Caco-2 (cell line): ENCODE measurements around the gene CCL26. TPM values are rescaled to one million over a fixed set of nuclear protein-coding genes. Genes with fewer than 3 reads are reported as not detected.

Source experiments
- BruUV-seq: library from RNA; stranded (reverse); fragments of 400-500 nt; replicated peaks from 2 replicates; lab custom pipeline; 2021; lab: Mats Ljungman, UMichigan
- CTCF ChIA-PET: fragments of 300-600 bp; sonication (Branson Sonifier 250); formaldehyde crosslinking; loops from one replicate; lab custom pipeline; 2022; ENCODE audit warnings: antibody characterized with exemption; lab: Charles Lee
- POLR2A ChIA-PET: fragments of 300-600 bp; sonication (Branson Sonifier 250); formaldehyde crosslinking; loops from one replicate; lab custom pipeline; 2022; ENCODE audit warnings: antibody characterized with exemption; lab: Charles Lee
- DNase-seq, 2 experiments: peaks; one replicate each; pipeline versions ENCODE4 v3.0.0 to v3.0.0-alpha.2; 2020 to 2022
- H3K27me3 ChIP-seq: replicated peaks from 2 replicates; pipeline ENCODE4 v1.6.0; 2011; ENCODE audit warnings: low read length; ENCODE audit not compliant: control insufficient read depth, insufficient read depth
- H3K36me3 ChIP-seq: 2 replicates; pipeline ENCODE4 v1.5.1; 2011; ENCODE audit warnings: low read length; ENCODE audit not compliant: control insufficient read depth, insufficient read depth
- H3K4me1 ChIP-seq: fragments of 250-450 bp; sonication (Bioruptor Pico); 2 replicates; pipeline ENCODE4 v1.5.1; 2020; ENCODE audit warnings: mild to moderate bottlenecking
- H3K4me3 ChIP-seq: 2 replicates; pipeline ENCODE4 v1.5.1; 2011; ENCODE audit warnings: low read depth, mild to moderate bottlenecking, control low read depth, low read length
- H3K9me3 ChIP-seq: fragments of 250-450 bp; sonication (Bioruptor Pico); 2 replicates; pipeline ENCODE4 v1.5.1; 2020; ENCODE audit warnings: mild to moderate bottlenecking, moderate library complexity
- H3K27ac Mint-ChIP-seq: one replicate; pipeline ENCODE4 v1.8.0; 2022; ENCODE audit warnings: mixed read lengths; ENCODE audit not compliant: unreplicated experiment
- H3K27me3 Mint-ChIP-seq: one replicate; pipeline ENCODE4 v1.8.0; 2022; ENCODE audit warnings: mixed read lengths; ENCODE audit not compliant: insufficient read depth, unreplicated experiment
- H3K36me3 Mint-ChIP-seq: one replicate; pipeline ENCODE4 v1.8.0; 2022; ENCODE audit warnings: mild to moderate bottlenecking, mixed read lengths; ENCODE audit not compliant: insufficient read depth, unreplicated experiment
- H3K4me1 Mint-ChIP-seq: one replicate; pipeline ENCODE4 v1.8.0; 2022; ENCODE audit warnings: low read depth, mixed read lengths; ENCODE audit not compliant: unreplicated experiment
- H3K4me3 Mint-ChIP-seq: one replicate; pipeline ENCODE4 v1.8.0; 2022; ENCODE audit warnings: mild to moderate bottlenecking, moderate library complexity, mixed read lengths; ENCODE audit not compliant: unreplicated experiment
- H3K9me3 Mint-ChIP-seq: one replicate; pipeline ENCODE4 v1.8.0; 2022; ENCODE audit warnings: mixed read lengths; ENCODE audit not compliant: unreplicated experiment
- intact Hi-C: fragments of 100-400 bp; cut with micrococcal nuclease; formaldehyde crosslinking; loops from one replicate; pipeline ENCODE4 v1.10.0; 2022; ENCODE audit not compliant: unreplicated experiment
- total RNA-seq: library from RNA; stranded (reverse); gene quantifications from 2 replicates; pipeline ENCODE4 v1.2.3, GENCODE V29; 2022
- TF ChIP-seq, protein P1 (sequence below), 2 experiments: fragments of 200-600 bp in 1 of 2; IDR thresholded peaks; 1 replicate in 1 of 2; 2 replicates in 1 of 2; pipeline versions ENCODE4 v1.5.1 to v1.8.0; 2011 to 2022; ENCODE audit warnings: antibody characterized with exemption in 1 of 2, control low read depth in 1 of 2, inconsistent platforms in 1 of 2, low read depth in 1 of 2, low read length in 1 of 2, mild to moderate bottlenecking in 1 of 2, moderate library complexity in 1 of 2; ENCODE audit not compliant: insufficient read depth in 1 of 2, severe bottlenecking in 1 of 2, unreplicated experiment in 1 of 2

Gene CCL26
- total RNA-seq, 1 experiment from 2014 or later: not detected

DNA sequence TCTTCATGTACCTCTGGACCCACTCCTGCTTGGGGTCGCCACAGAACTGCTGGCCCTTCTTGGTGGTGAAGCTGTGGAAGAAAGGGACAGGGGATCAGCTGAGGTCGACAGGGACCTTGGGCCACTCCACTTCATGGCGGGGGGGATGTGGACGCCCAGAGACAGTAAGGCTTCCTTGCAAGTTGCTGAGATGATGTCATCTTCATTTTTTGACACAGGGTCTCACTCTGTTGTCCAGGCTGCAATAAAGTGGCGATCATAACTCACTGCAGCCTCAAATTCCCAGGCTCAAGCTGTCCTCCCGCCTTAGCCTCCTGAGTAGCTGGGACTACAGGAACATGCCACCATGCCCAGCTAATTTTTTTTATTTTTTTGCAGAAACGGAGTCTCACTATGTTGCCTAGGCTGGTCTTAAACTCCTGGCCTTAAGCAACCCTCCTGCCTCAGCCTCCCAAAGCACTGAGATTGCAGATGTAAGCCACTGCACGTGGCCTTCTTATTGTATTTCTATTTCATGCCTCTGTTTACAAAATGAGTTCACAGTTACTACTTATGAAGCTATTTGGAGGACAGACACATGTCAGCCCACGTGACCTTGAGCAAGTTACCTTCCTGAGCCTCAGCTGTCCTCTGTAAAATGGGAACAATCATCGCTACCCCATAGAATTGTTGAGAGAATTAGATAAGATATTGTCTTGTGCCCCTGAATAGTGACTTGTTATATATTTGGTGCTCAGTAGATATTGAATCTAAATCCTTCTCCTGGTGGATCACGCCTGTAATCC lies 40.1 kb upstream of the CCL26 start:
- TF ChIP-seq, protein P1, sequence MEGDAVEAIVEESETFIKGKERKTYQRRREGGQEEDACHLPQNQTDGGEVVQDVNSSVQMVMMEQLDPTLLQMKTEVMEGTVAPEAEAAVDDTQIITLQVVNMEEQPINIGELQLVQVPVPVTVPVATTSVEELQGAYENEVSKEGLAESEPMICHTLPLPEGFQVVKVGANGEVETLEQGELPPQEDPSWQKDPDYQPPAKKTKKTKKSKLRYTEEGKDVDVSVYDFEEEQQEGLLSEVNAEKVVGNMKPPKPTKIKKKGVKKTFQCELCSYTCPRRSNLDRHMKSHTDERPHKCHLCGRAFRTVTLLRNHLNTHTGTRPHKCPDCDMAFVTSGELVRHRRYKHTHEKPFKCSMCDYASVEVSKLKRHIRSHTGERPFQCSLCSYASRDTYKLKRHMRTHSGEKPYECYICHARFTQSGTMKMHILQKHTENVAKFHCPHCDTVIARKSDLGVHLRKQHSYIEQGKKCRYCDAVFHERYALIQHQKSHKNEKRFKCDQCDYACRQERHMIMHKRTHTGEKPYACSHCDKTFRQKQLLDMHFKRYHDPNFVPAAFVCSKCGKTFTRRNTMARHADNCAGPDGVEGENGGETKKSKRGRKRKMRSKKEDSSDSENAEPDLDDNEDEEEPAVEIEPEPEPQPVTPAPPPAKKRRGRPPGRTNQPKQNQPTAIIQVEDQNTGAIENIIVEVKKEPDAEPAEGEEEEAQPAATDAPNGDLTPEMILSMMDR (IDR thresholded peaks at IDR 0.05; ENCODE audit: insufficient read depth in 1 of 2, low read depth in 1 of 2, low read length in 1 of 2, severe bottlenecking in 1 of 2, unreplicated experiment in 1 of 2): no peak
- H3K9me3 ChIP-seq: peaks cover 14% of the 10 kb centered on the region
- no peaks in the 10 kb centered on the region for H3K4me1 ChIP-seq
- no peaks in the 10 kb centered on the region for H3K27me3 ChIP-seq
- Mint-ChIP-seq H3K27ac (no peak overlapping the region), H3K4me1 (no peaks in the 10 kb centered on the region), H3K4me3 (no peak overlapping the region), H3K27me3 (peaks cover 2% of the 10 kb centered on the region), H3K9me3 (peaks cover 13% of the 10 kb centered on the region), H3K36me3 (no peaks in the 10 kb centered on the region)
- H3K4me3 ChIP-seq: no peak overlapping the region
- BruUV-seq: no TSS peak
- CTCF ChIA-PET: no interaction called here
- DNase-seq: no peak
- no peaks in the 10 kb centered on the region for H3K36me3 ChIP-seq
- intact Hi-C loops: no loop called here
- POLR2A ChIA-PET: no interaction called here

DNA sequence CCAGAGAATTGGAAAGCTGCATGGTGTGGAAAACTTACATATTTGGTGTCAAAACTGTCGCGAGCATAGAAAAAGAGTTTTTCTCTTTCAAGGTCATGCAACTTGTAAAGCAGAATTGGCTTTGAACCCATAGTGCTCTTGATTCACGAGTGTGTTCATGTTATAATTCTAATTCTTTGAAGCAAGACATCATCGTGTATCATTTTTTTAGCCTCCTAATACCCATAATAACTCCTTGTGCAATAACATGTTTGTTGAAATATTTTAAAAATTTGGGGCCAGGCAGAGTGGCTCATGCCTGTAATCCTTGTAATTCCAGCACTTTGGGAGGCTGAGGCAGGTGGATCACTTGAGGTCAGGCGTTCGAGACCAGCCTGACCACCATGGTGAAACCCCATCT lies 37.4 kb upstream of the CCL26 start:
- TF ChIP-seq, protein P1 (IDR thresholded peaks at IDR 0.05; ENCODE audit: insufficient read depth in 1 of 2, low read depth in 1 of 2, low read length in 1 of 2, severe bottlenecking in 1 of 2, unreplicated experiment in 1 of 2): no peak
- peaks cover 22% of the 10 kb centered on the region for H3K9me3 Mint-ChIP-seq
- H3K36me3 Mint-ChIP-seq: no peaks in the 10 kb centered on the region
- no peak overlapping the region for H3K4me3 Mint-ChIP-seq
- intact Hi-C loops: no loop called here
- no peaks in the 10 kb centered on the region for H3K27me3 ChIP-seq
- H3K4me1 Mint-ChIP-seq: no peaks in the 10 kb centered on the region
- H3K4me3 ChIP-seq: no peak overlapping the region
- DNase-seq: no peak
- peaks cover 26% of the 10 kb centered on the region for H3K9me3 ChIP-seq
- no peaks in the 10 kb centered on the region for H3K36me3 ChIP-seq
- ChIA-PET POLR2A (no interaction called here), CTCF (no interaction called here)
- no peak overlapping the region for H3K27ac Mint-ChIP-seq
- H3K4me1 ChIP-seq: no peaks in the 10 kb centered on the region
- H3K27me3 Mint-ChIP-seq: no peaks in the 10 kb centered on the region
- no TSS peak for BruUV-seq

DNA sequence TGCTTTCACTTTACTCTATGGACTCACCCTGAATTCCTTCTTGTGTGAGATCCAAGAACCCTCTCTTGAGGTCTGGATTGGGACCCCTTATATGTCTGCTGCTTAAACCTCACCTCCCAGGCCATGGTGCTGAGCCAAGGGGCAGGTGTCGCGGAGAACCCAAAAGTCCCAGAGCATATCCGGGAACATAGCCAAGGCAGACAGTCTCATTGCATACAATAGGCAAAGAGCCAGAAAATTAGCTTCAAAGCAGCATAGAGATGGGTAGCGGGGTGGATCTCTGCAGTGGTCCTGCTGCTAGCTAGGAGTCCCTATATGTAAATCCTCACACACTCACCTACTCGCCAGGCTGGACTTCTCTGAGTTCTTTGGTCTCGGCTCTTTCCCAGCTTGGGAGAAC lies 36.1 kb upstream of the CCL26 start:
- intact Hi-C loops: no loop called here
- Mint-ChIP-seq H3K9me3 (peaks cover 22% of the 10 kb centered on the region), H3K4me3 (no peak overlapping the region), H3K36me3 (no peaks in the 10 kb centered on the region), H3K27me3 (no peaks in the 10 kb centered on the region), H3K27ac (no peak overlapping the region), H3K4me1 (no peaks in the 10 kb centered on the region)
- no peaks in the 10 kb centered on the region for H3K4me1 ChIP-seq
- TF ChIP-seq, protein P1 (IDR thresholded peaks at IDR 0.05; ENCODE audit: insufficient read depth in 1 of 2, low read depth in 1 of 2, low read length in 1 of 2, severe bottlenecking in 1 of 2, unreplicated experiment in 1 of 2): no peak
- H3K27me3 ChIP-seq: no peaks in the 10 kb centered on the region
- no TSS peak for BruUV-seq
- no peak overlapping the region for H3K4me3 ChIP-seq
- H3K9me3 ChIP-seq: peaks cover 26% of the 10 kb centered on the region
- ChIA-PET POLR2A (no interaction called here), CTCF (no interaction called here)
- DNase-seq: no peak
- no peaks in the 10 kb centered on the region for H3K36me3 ChIP-seq
